Choroid plexus epithelial cell (primary cell): Measurements from ENCODE around the gene B3GALT6.

ENCODE experiments used
- DNase-seq: peaks from one replicate; pipeline ENCODE4 v3.0.0-alpha.2; 2010; ENCODE audit warnings: low read depth
- H3K4me3 ChIP-seq: 2 replicates; pipeline ENCODE4 v1.5.1; 2011; ENCODE audit warnings: low read depth, mild to moderate bottlenecking, control low read depth, low read length, moderate library complexity
- TF ChIP-seq, protein P1 (sequence below): conservative IDR thresholded peaks from 2 replicates; pipeline ENCODE4 v1.5.1; 2011; ENCODE audit warnings: low read depth, mild to moderate bottlenecking, control low read depth, inconsistent platforms, low read length, moderate library complexity

Gene B3GALT6

DNA sequence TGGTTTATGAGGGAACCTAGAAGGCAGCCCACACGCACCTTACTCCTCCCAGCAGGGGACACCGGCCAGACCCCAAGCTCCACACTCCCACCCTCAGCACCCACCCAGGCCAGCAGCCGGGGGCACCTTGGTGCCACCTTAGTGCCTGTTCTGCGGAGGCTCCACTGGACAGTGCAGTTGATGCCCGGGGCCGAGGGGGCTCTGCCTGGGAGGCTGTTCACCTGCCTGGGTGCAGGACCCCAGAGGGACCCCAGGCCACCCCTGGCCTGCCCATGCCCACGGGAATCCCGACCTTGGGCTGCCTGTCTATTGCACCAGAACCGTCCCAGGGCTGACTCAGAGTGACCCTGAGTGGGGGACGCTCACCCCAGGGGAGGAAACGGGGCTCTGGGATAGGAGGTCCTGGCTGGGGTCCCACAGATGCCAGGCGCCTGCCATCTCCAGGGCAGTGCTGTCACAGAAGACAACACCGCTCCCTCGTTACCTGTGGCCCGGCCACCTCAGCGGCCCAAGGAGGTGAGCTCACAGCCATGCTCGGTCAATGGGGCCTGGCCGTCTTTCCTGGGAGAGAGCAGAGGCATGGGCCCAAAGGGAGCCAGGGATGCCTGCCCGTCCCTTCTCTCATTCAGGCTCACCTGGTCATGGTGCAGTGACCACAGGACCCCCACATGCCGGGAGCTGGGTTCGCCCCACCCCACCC, 48.9 kb downstream of the B3GALT6 start:
- no peak for DNase-seq
- no peak overlapping the region for H3K4me3 ChIP-seq
- TF ChIP-seq, protein P1, sequence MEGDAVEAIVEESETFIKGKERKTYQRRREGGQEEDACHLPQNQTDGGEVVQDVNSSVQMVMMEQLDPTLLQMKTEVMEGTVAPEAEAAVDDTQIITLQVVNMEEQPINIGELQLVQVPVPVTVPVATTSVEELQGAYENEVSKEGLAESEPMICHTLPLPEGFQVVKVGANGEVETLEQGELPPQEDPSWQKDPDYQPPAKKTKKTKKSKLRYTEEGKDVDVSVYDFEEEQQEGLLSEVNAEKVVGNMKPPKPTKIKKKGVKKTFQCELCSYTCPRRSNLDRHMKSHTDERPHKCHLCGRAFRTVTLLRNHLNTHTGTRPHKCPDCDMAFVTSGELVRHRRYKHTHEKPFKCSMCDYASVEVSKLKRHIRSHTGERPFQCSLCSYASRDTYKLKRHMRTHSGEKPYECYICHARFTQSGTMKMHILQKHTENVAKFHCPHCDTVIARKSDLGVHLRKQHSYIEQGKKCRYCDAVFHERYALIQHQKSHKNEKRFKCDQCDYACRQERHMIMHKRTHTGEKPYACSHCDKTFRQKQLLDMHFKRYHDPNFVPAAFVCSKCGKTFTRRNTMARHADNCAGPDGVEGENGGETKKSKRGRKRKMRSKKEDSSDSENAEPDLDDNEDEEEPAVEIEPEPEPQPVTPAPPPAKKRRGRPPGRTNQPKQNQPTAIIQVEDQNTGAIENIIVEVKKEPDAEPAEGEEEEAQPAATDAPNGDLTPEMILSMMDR, result no peak

DNA sequence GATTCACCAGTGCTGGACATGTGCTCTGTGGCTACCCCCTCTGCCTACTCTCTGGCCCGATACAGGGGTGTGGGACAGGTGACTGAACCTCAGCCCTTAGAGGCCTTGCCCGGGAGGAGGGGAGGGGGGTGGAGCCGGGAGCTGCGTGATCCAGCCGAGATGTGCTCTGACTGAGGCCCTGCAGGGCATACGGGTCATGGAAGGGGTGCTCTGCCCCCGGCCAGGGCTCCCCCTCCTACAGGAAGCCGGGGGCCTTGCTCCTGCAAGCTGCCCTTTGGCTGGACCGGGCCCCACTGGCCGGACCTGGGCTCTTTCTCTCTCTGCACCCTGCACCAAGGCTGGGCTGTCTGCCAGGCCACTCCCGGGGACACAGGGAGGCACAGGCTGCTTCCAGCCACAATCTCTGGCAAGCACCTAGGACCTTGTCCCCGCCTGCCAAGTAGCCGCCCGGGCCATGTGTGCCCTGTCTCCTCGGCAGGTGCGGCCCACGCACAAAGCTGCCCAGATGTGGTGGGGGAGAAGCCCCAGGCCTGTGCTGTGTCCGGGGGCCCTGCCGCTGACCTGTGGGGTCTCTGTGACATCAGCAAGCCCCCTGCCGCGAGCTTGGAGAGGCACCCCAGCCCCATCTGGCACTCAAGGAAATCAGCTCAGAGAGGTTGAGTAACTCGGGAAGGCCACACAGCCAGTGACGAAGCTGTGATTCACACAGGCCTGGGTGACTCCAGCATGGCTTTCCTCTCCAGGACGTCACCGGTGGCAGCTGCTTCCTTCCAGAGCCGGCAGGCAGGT, 49.7 kb downstream of the B3GALT6 start:
- no peak for DNase-seq
- H3K4me3 ChIP-seq, result no peak overlapping the region
- TF ChIP-seq, protein P1, result no peak

DNA sequence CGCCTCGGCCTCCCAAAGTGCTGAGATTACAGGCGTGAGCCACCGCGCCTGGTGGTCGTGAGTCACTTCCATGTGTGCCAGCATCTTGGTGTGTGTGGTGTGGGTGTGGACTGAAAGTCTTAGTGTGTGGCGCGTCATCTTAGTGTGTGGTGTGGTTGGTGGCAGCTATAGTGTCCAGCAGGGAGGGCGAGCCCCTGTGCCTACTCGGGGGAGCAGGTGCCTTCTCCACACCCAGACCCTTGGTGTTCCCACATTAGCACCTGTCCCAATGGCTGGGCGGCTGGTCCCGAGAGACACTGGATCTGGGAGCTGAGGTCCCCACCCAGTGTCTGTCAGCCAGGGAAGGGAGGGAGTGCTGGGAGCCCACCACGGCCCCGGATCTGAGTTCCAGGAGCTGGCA, 51.0 kb downstream of the B3GALT6 start:
- no peak for DNase-seq
- no peak overlapping the region for H3K4me3 ChIP-seq
- TF ChIP-seq, protein P1, result no peak

DNA sequence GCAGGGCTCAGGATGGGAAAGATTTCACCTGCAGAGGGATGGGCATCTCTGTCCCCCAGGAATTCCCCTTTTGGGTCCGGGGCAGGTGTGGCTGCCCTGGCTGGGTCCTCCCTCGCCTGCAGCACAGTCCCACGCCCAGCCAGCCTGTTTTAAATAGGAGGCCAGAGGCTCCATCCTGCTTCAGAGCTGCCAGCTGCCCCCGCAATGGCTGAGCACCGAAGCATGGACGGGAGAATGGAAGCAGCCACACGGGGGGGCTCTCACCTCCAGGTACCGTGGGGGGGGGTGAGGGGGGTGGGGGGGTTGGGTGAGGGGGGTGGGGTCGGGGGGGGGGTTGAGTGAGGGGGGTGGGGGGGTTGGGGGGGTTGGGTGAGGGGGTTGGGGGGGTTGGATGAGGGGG, 51.8 kb downstream of the B3GALT6 start:
- no peak for DNase-seq
- H3K4me3 ChIP-seq, result no peak overlapping the region
- TF ChIP-seq, protein P1, result no peak
